ENCODE data around the gene UBA1. TPM values are rescaled to one million over a fixed set of nuclear protein-coding genes. Genes with fewer than 3 reads are reported as not detected.

UBA1 gene
- total RNA-seq, 1 donor from 2014 or later, result 235 TPM

GRCh38 chrX:47241201-47242011 is 47.8 kb downstream of the UBA1 start:
- intact Hi-C loops (cut with micrococcal nuclease), result no loop called here
- ChIA-PET POLR2A (no interaction called here), CTCF (no interaction called here)
- Mint-ChIP-seq H3K4me3 (no peak overlapping the region), H3K27me3 (no peaks in the 10 kb centered on the region), H3K4me1 (no peaks in the 10 kb centered on the region), H3K27ac (no peak overlapping the region), H3K36me3 (ENCODE audit: low read depth) (peaks cover 59% of the 10 kb centered on the region), H3K9me3 (no peaks in the 10 kb centered on the region)
- no peak for TF ChIP-seq CTCF (IDR thresholded peaks at IDR 0.05)
- ATAC-seq (ENCODE audit: low read depth), result no peak
- DNase-seq, result no peak

- no peak for TF ChIP-seq CTCF (IDR thresholded peaks at IDR 0.05)
- POLR2A ChIA-PET, result no interaction called here
- Mint-ChIP-seq H3K9me3 (no peaks in the 10 kb centered on the region), H3K4me1 (no peaks in the 10 kb centered on the region), H3K27me3 (no peaks in the 10 kb centered on the region), H3K36me3 (ENCODE audit: low read depth) (peaks cover 62% of the 10 kb centered on the region), H3K4me3 (no peak overlapping the region), H3K27ac (no peak overlapping the region)
- ATAC-seq (ENCODE audit: low read depth), result no peak
- no peak for DNase-seq
- intact Hi-C loops (cut with micrococcal nuclease), result no loop called here
- CTCF ChIA-PET, result no interaction called here
Observed at GRCh38 chrX:47242321-47242720, 48.7 kb downstream of the UBA1 start.

- no peak for DNase-seq
- Mint-ChIP-seq H3K27me3 (no peaks in the 10 kb centered on the region), H3K36me3 (ENCODE audit: low read depth) (peaks cover 70% of the 10 kb centered on the region), H3K27ac (no peak overlapping the region), H3K4me3 (no peak overlapping the region), H3K4me1 (no peaks in the 10 kb centered on the region), H3K9me3 (no peaks in the 10 kb centered on the region)
- ChIA-PET CTCF (no interaction called here), POLR2A (no interaction called here)
- no peak for ATAC-seq (ENCODE audit: low read depth)
- no peak for TF ChIP-seq CTCF (IDR thresholded peaks at IDR 0.05)
- intact Hi-C loops (cut with micrococcal nuclease), result no loop called here
Observed at GRCh38 chrX:47243351-47243750, 49.7 kb downstream of the UBA1 start.

- Mint-ChIP-seq H3K4me3 (no peak overlapping the region), H3K36me3 (ENCODE audit: low read depth) (peaks cover 71% of the 10 kb centered on the region), H3K27me3 (no peaks in the 10 kb centered on the region), H3K4me1 (no peaks in the 10 kb centered on the region), H3K9me3 (no peaks in the 10 kb centered on the region), H3K27ac (no peak overlapping the region)
- no peak for ATAC-seq (ENCODE audit: low read depth)
- DNase-seq, result no peak
- ChIA-PET CTCF (no interaction called here), POLR2A (interaction anchor here (0.7 to 0.9 kb wide), 2 partner anchors 12 to 311 kb away, joined by 3 read pairs; partner anchors contain the start of gene USP11)
- intact Hi-C loops (cut with micrococcal nuclease), result no loop called here
- no peak for TF ChIP-seq CTCF (IDR thresholded peaks at IDR 0.05)
Observed at GRCh38 chrX:47244676-47245075, 51.0 kb downstream of the UBA1 start.

GRCh38 chrX:47245156-47245555 is 51.5 kb downstream of the UBA1 start:
- Mint-ChIP-seq H3K4me3 (no peak overlapping the region), H3K4me1 (no peaks in the 10 kb centered on the region), H3K27ac (no peak overlapping the region), H3K9me3 (no peaks in the 10 kb centered on the region), H3K27me3 (no peaks in the 10 kb centered on the region), H3K36me3 (ENCODE audit: low read depth) (peaks cover 66% of the 10 kb centered on the region)
- ATAC-seq (ENCODE audit: low read depth) (no peak), DNase-seq (no peak)
- intact Hi-C loops (cut with micrococcal nuclease), result no loop called here
- TF ChIP-seq CTCF (IDR thresholded peaks at IDR 0.05), result no peak
- POLR2A ChIA-PET, result interaction anchor here (0.7 to 0.9 kb wide), 2 partner anchors 12 to 311 kb away, joined by 3 read pairs; partner anchors contain the start of gene USP11
- CTCF ChIA-PET, result no interaction called here

Measured in activated B cell treated with CpG ODN at 0.5 μM for 24 hours (primary cell).